ENCODE data around the gene AGBL5.

AGBL5 gene

GRCh38 chr2:27050281-27050995, 1.0 kb upstream of the AGBL5 start:
- DNase-seq (ENCODE audit: low read depth in 2 of 2, low spot score in 1 of 2), result peak; percentile 77 to 87

GRCh38 chr2:27051902-27052645, 606 bp downstream of the AGBL5 start:
- peak in 1 of 2 donors; percentile 21 for DNase-seq (ENCODE audit: low read depth in 2 of 2, low spot score in 1 of 2)

GRCh38 chr2:27053321-27053720, 1.9 kb downstream of the AGBL5 start:
- no peak for DNase-seq (ENCODE audit: low read depth in 2 of 2, low spot score in 1 of 2)

GRCh38 chr2:27053776-27054175, 2.3 kb downstream of the AGBL5 start:
- no peak for DNase-seq (ENCODE audit: low read depth in 2 of 2, low spot score in 1 of 2)

- no peak for DNase-seq (ENCODE audit: low read depth in 2 of 2, low spot score in 1 of 2)
Observed at GRCh38 chr2:27054721-27055120, 3.3 kb downstream of the AGBL5 start.

GRCh38 chr2:27057184-27057583, 5.7 kb downstream of the AGBL5 start:
- no peak for DNase-seq (ENCODE audit: low read depth in 2 of 2, low spot score in 1 of 2)

- DNase-seq (ENCODE audit: low read depth in 2 of 2, low spot score in 1 of 2), result no peak
Observed at GRCh38 chr2:27058210-27058609, 6.7 kb downstream of the AGBL5 start.

- no peak for DNase-seq (ENCODE audit: low read depth in 2 of 2, low spot score in 1 of 2)
Observed at GRCh38 chr2:27059141-27059820, 7.8 kb downstream of the AGBL5 start.

GRCh38 chr2:27060323-27060722, 8.9 kb downstream of the AGBL5 start:
- DNase-seq (ENCODE audit: low read depth in 2 of 2, low spot score in 1 of 2), result no peak

GRCh38 chr2:27065128-27065527, 13.7 kb downstream of the AGBL5 start:
- no peak for DNase-seq (ENCODE audit: low read depth in 2 of 2, low spot score in 1 of 2)

GRCh38 chr2:27067385-27067784, 15.9 kb downstream of the AGBL5 start:
- no peak for DNase-seq (ENCODE audit: low read depth in 2 of 2, low spot score in 1 of 2)

- no peak for DNase-seq (ENCODE audit: low read depth in 2 of 2, low spot score in 1 of 2)
Observed at GRCh38 chr2:27069436-27069835, 18.0 kb downstream of the AGBL5 start.

GRCh38 chr2:27069961-27070618, 18.6 kb downstream of the AGBL5 start:
- DNase-seq (ENCODE audit: low read depth in 2 of 2, low spot score in 1 of 2), result no peak

- no peak for DNase-seq (ENCODE audit: low read depth in 2 of 2, low spot score in 1 of 2)
Observed at GRCh38 chr2:27070653-27071276, 19.3 kb downstream of the AGBL5 start.

GRCh38 chr2:27071277-27071989, 20.0 kb downstream of the AGBL5 start, which contains the start of gene OST4:
OST4 (minus strand) TSS chr2:27071654.
- DNase-seq (ENCODE audit: low read depth in 2 of 2, low spot score in 1 of 2), result peak; percentile 75 to 78

GRCh38 chr2:27071990-27072830, 20.7 kb downstream of the AGBL5 start:
- DNase-seq (ENCODE audit: low read depth in 2 of 2, low spot score in 1 of 2), result no peak

- no peak for DNase-seq (ENCODE audit: low read depth in 2 of 2, low spot score in 1 of 2)
Observed at GRCh38 chr2:27072920-27073319, 21.5 kb downstream of the AGBL5 start.

- DNase-seq (ENCODE audit: low read depth in 2 of 2, low spot score in 1 of 2), result no peak
Observed at GRCh38 chr2:27073782-27074181, 22.3 kb downstream of the AGBL5 start.

GRCh38 chr2:27074738-27075565, 23.5 kb downstream of the AGBL5 start:
- no peak for DNase-seq (ENCODE audit: low read depth in 2 of 2, low spot score in 1 of 2)
